DMS153 treated with DMSO at 0.1 percent for 48 hours (cell line): ENCODE measurements around the gene SGK1.
A peak's percentile ranks its signal among the peaks of the same experiment; 100 is the strongest.
"Not testable (repeated sequence)": the region's sequence is repeated elsewhere in the genome, so short reads cannot be mapped to it uniquely, and the experiment has no call there.

Experiments used
- DNase-seq: peaks from one replicate; lab custom pipeline; 2025; ENCODE audit not compliant: unreplicated experiment; lab: John Stamatoyannopoulos, UW

Gene SGK1

GRCh38 chr6:134328138-134328537, 10.2 kb upstream of the SGK1 start:
- no peak for DNase-seq

- DNase-seq: not testable (repeated sequence)
Observed at GRCh38 chr6:134326192-134326591, 8.3 kb upstream of the SGK1 start.

GRCh38 chr6:134324766-134325165, 6.9 kb upstream of the SGK1 start:
- DNase-seq: no peak

GRCh38 chr6:134324141-134324540, 6.2 kb upstream of the SGK1 start:
- no peak for DNase-seq

- DNase-seq: no peak
Observed at GRCh38 chr6:134323698-134324097, 5.8 kb upstream of the SGK1 start.

- no peak for DNase-seq
Observed at GRCh38 chr6:134323294-134323693, 5.4 kb upstream of the SGK1 start.

- DNase-seq: no peak
Observed at GRCh38 chr6:134322216-134322615, 4.3 kb upstream of the SGK1 start.

GRCh38 chr6:134321246-134321645, 3.3 kb upstream of the SGK1 start:
- DNase-seq: no peak

- not testable (repeated sequence) for DNase-seq
Observed at GRCh38 chr6:134319686-134320085, 1.8 kb upstream of the SGK1 start.

GRCh38 chr6:134318974-134319281, 1.0 kb upstream of the SGK1 start:
- no peak for DNase-seq

- no peak for DNase-seq
Observed at GRCh38 chr6:134318236-134318973, 493 bp upstream of the SGK1 start.

GRCh38 chr6:134316733-134317431, 1.0 kb downstream of the SGK1 start:
- peak; percentile 70 for DNase-seq

- DNase-seq: no peak
Observed at GRCh38 chr6:134315974-134316441, 1.9 kb downstream of the SGK1 start.

GRCh38 chr6:134315189-134315588, 2.7 kb downstream of the SGK1 start:
- no peak for DNase-seq

- no peak for DNase-seq
Observed at GRCh38 chr6:134314006-134314821, 3.7 kb downstream of the SGK1 start.

GRCh38 chr6:134312038-134312660, 5.8 kb downstream of the SGK1 start:
- DNase-seq: no peak

- DNase-seq: no peak
Observed at GRCh38 chr6:134310817-134311216, 7.1 kb downstream of the SGK1 start.

- DNase-seq: no peak
Observed at GRCh38 chr6:134309983-134310605, 7.8 kb downstream of the SGK1 start.

GRCh38 chr6:134309227-134309626, 8.7 kb downstream of the SGK1 start:
- DNase-seq: no peak

GRCh38 chr6:134308800-134309199, 9.1 kb downstream of the SGK1 start:
- DNase-seq: no peak

GRCh38 chr6:134307870-134308269, 10.0 kb downstream of the SGK1 start:
- no peak for DNase-seq
